LHCN-M2 (cell line): ENCODE results near the gene ZNF106. TPM values are rescaled to one million over a fixed set of nuclear protein-coding genes. Genes with fewer than 3 reads are reported as not detected.

Source experiments
- DNase-seq: peaks from one replicate; pipeline ENCODE4 v3.0.0-alpha.2; 2012; ENCODE audit warnings: low read depth
- total RNA-seq: library from RNA; depleted of rRNA; stranded (reverse); fragments of >200 nt; gene quantifications from 2 replicates; pipeline ENCODE4 v1.2.3, GENCODE V29; 2014; rRNA removed

Gene ZNF106
- total RNA-seq, 1 experiment from 2014 or later = 74.2 TPM

DNA sequence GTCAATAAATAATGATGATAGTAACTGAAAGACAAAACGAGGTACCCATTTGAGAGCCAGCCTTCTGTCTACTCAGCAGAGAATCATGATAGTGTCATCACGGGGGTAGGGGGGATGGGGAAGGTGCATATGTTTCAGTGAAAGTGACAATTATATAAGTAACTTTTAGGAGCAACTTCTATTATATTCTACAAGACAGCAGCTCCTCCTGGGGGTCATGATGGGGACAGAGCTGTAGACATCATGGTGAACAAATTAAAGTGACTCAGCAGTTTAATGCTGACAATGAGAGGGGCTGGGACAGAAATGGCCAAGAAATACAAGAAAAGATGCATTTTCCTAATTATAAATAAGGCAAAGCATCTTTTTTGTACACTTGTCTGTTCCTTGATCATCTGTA lies 119.8 kb downstream of the ZNF106 start:
- no peak for DNase-seq

GRCh38 chr15:42368096-42368495 lies 122.8 kb downstream of the ZNF106 start:
- DNase-seq = no peak

DNA sequence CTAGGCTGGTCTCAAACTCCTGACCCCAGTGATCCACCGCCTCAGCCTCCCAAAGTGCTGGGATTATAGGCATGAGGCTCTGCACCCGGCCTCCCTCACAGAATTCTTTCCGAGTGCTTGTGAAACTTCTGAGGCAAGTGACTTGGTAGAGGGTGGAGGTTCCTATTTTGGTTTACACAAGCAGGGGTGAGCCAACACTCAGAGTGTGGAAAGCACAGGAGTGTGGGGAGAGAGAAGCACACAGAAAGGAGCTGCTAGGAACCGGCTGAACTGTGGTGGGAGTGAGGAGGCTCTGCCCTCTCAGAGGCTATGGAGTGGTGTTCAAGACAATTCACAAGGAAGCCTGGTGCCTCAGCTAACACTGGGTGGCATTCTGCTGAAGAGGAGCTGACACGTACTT lies 123.9 kb downstream of the ZNF106 start:
- no peak for DNase-seq

- no peak for DNase-seq
Observed at GRCh38 chr15:42365921-42366550, 124.9 kb downstream of the ZNF106 start.

DNA sequence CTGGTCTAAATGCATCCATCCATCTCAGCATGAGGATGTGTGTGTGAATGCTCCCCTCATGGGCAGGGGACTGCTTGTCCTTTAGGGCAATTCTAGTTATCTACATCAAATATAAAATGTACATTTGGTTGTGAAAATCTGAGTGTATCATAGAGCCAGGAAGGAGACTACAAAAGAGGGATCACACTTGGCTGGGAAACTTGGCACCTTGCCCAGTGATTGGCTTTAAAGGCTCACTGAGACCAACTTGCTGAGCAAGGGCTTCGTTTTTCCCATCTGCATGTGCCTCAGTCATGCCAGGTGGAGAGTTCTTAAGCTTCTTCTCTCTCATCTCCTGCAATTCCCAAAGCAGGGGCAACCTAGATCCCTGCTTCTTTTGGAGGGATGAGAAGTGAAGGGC lies 126.4 kb downstream of the ZNF106 start:
- DNase-seq = no peak

DNA sequence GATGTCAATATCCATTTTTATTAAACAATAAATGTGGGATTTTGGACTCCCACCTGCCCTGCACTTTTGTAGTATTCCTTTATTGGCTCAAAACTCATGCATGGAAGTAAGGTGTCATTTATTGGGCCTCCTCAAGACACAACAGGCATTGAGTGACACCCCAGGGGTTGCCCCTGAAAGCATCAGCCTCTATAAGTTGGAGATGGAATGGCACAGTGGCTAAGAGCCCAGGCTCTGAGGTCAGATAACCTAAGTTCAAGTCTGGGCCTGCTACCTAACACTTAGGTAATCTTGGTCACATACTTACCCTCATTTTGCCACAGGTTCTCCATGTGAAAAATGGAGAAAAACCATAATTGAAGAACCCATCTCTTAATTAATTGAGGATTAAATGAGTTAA lies 127.0 kb downstream of the ZNF106 start:
- DNase-seq = no peak

- no peak for DNase-seq
Observed at GRCh38 chr15:42363487-42363886, 127.5 kb downstream of the ZNF106 start.

Other genes starting within 250 kb of the ZNF106 start
- 13.1 and 17.7 TPM in 2 replicates for gene GANC, start 217.9 kb downstream of the ZNF106 start, total RNA-seq
- 40.1 and 52.0 TPM in 2 replicates for gene TMEM87A, start 217.7 kb downstream of the ZNF106 start, total RNA-seq
- gene CAPN3, start 131.6 kb downstream of the ZNF106 start, total RNA-seq = 0.17 and 0.77 TPM in 2 replicates
- 36.5 and 58.0 TPM in 2 replicates for gene SNAP23, start 4.5 kb upstream of the ZNF106 start, total RNA-seq
- gene LRRC57, start 57.7 kb upstream of the ZNF106 start, total RNA-seq = 9.0 and 12.6 TPM in 2 replicates
- 55.5 and 65.8 TPM in 2 replicates for gene HAUS2, start 57.7 kb upstream of the ZNF106 start, total RNA-seq
- 3.9 and 4.8 TPM in 2 replicates for gene STARD9, start 84.5 kb upstream of the ZNF106 start, total RNA-seq
- gene CDAN1, start 246.0 kb upstream of the ZNF106 start, total RNA-seq = 20.0 and 20.1 TPM in 2 replicates